ENCODE results near the gene PRDM16. TPM values are rescaled to one million over a fixed set of nuclear protein-coding genes. Genes with fewer than 3 reads are reported as not detected.
A peak's percentile ranks its signal among the peaks of the same experiment; 100 is the strongest.

PRDM16 gene
- total and polyA plus RNA-seq, 2 experiments from 2014 or later: 41.8 to 55.8 TPM

GRCh38 chr1:3483380-3483779 lies 414.4 kb downstream of the PRDM16 start:
- DNase-seq (ENCODE audit: low read depth in 1 of 2, low spot score in 1 of 2): no peak
- Histone ChIP-seq H3K36me3 (no peaks in the 10 kb centered on the region), H3K27ac (no peak overlapping the region), H3K9me3 (ENCODE audit: low read depth) (no peaks in the 10 kb centered on the region), H3K4me1 (ENCODE audit: low read depth) (no peaks in the 10 kb centered on the region), H3K27me3 (no peaks in the 10 kb centered on the region), H3K4me3 (no peak overlapping the region)
- TF ChIP-seq CTCF (IDR thresholded peaks at IDR 0.05; ENCODE audit: low read depth, low read length): no peak

- Histone ChIP-seq H3K9me3 (ENCODE audit: low read depth) (no peaks in the 10 kb centered on the region), H3K36me3 (no peaks in the 10 kb centered on the region), H3K4me3 (no peak overlapping the region), H3K4me1 (ENCODE audit: low read depth) (no peaks in the 10 kb centered on the region), H3K27ac (no peak overlapping the region), H3K27me3 (no peaks in the 10 kb centered on the region)
- peak; percentile 95 for TF ChIP-seq CTCF (IDR thresholded peaks at IDR 0.05; ENCODE audit: low read depth, low read length)
- DNase-seq (ENCODE audit: low read depth in 1 of 2, low spot score in 1 of 2): peak; percentile 38 to 66
These were observed 414.9 kb downstream of the PRDM16 start for GRCh38 chr1:3483801-3484444.

- no peak for TF ChIP-seq CTCF (IDR thresholded peaks at IDR 0.05; ENCODE audit: low read depth, low read length)
- Histone ChIP-seq H3K27ac (no peak overlapping the region), H3K36me3 (no peaks in the 10 kb centered on the region), H3K27me3 (no peaks in the 10 kb centered on the region), H3K4me3 (no peak overlapping the region), H3K4me1 (ENCODE audit: low read depth) (no peaks in the 10 kb centered on the region), H3K9me3 (ENCODE audit: low read depth) (no peaks in the 10 kb centered on the region)
- DNase-seq (ENCODE audit: low read depth in 1 of 2, low spot score in 1 of 2): no peak
These were observed 416.0 kb downstream of the PRDM16 start for GRCh38 chr1:3485016-3485415.

Other genes with a start within 250 kb of the PRDM16 start
- gene ACTRT2, start 47.7 kb upstream of the PRDM16 start, total RNA-seq: not detected in 2 replicates
- gene ACTRT2, start 47.7 kb upstream of the PRDM16 start, polyA plus RNA-seq: not detected in 2 replicates

Measured in cardiac muscle cell (in vitro differentiated cells and primary cell).